ENCODE results near the gene MYO18B.

MYO18B gene

DNA sequence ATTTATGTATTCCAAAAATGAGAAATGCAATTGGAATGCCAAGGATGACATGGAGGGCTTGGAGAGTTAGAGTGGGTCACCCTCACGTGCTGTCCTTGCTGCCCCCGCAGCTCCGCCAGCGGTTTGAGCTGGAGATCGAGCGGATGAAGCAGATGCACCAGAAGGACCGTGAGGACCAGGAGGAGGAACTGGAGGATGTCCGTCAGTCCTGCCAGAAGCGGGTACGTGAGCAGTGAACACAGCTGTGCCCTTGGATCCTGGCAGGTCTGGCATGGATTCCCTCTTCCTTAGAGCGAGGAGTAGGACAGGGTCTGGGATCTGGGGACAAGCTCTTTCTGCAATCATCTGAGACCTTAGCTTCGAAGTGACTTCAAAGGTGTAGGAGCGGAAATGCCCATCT, 166.2 kb downstream of the MYO18B start:
- DNase-seq = no peak

DNA sequence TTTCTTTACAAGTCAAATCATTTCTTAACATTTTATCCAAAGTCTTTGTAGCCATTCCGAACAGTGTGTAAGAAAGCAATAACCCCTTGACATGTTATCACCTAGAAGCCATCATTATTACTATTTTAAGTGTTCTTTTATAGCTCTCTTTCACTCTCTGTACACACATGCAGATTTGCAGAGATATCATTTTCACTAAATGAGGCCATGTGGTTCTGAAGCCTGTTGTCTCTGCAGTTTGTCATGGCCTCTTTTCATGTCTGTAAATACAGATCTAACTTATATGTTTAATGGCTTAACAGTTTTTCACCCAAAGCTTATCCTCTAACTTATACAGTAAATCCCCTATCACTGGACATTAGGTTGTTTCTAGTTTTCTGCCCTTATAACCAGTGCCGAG, 166.8 kb downstream of the MYO18B start:
- no peak for DNase-seq

DNA sequence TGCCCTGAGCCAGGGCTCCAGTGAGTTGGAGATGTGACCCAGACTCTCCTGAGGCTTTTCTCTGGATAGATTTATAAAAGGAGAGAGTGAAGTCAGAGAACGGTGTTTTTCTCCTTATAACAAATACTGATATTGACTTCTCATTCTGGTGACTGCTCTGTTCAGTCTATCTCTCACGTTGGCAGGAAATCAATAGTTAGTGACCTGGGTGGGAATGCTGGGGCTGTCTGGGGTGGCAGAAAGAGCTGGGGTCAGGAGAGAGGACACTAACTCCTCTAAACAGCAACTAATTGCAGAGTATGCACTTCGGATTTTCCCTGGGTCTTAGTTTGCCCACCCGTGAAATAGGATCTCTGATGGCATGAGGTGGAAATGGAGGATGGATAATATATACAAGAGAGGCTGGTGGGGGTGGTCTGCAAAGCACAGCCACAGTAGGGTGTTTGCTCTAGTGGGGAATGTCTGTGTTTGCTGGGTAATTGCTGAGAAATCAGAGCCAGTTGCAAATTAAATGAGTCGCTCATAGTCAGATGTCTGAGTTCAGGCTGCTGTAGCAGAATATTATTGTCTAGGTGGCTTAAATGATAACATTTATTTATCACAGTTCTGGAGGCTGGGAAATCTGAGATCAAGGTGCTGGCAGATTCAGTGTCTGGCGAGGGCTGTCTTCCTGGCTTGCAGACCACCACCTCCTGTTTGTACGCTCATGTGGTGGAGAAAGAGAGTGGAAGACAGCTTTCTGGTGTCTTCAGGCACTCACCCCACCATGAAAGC, 167.8 kb downstream of the MYO18B start:
- DNase-seq = no peak

DNA sequence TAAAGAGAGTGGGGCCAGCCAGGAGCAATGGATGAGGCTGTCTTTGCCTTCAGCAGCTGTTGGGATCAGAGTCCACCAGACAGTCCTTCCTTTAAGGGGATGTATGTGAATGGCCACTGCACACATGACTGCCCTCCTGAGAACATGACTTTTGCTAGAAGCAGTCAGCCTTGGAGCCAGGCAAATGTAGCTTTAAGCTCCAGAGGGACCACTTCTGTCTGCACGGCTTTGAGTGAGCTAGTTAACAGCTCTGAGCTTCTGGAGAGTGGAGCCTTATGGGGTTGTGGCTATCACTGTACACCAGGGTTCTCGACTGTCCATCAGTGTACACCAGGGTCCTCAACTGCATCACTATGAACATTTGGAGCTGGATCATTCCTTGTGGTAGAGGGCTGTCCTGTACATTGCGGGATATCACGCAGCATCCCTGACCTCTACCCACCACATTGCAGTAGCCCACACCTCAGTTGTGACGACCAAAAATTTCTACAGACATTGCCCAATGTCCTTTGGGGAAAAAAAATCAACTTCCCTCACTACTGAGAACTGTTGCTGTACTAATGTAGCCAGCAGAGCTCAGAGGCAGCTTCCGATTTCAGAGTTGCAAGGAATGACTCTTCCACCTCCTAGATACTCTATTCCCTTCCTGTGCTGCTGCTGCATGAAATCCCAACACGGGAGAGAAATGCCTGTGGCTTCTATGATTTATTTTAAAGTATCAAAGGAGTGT, 169.4 kb downstream of the MYO18B start:
- DNase-seq = no peak

DNA sequence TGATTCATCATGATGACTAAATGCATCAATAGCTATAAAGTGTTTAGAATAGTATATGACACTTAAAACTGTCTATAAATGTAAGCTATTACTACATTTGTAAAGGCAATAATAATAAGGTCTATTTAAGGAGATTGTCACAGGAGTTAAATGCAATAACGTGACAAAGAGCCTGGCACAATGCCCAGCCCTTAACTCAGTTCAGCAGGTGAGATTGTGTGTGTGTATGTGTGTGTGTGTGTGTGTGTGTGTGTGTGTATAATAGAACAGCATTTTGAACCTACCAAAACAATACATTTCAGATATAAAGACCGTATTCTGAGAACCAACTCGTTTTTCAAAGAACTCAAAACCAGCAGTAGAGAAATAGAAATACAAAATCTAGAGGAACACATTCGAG, 177.5 kb downstream of the MYO18B start:
- DNase-seq = no peak

DNA sequence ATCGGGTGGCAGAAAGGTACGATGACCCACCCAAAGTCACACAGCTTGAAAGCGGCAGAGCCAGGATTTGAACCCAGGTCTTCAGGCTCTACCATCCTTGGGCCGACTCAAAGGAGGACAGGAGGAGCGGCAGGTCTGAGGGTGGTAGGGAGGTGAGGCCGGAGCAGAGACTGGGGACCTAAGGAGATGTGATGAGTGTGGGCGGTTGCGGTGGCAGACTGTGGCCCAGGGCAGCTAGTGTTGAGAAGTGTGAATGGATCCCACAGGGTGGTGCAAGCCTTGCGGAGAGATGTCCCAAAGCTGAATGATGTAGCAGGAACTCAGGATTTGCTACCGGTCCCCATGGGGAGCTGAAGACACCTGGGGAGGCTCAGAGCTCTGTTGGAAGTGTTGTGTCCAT, 180.2 kb downstream of the MYO18B start:
- DNase-seq = no peak

DNA sequence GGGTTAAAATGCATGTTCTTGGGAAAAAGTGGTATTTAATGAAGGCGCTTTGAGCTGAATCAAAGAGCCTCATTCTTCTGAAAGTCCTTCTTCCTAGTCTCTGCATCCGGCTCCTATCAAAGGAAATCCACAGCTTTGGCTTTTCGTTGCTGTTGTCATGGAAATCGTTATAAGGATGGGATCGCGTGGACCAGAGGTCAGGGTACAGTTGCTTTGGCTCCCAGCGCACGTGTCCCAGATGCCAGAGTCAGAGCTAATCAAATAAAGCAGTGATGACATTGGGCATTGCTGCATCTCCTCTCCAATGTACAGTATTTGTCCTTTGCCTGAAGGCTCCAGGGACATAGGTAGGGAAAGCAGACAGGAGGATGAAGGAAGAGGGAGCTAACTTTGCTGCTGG, 181.9 kb downstream of the MYO18B start:
- DNase-seq = no peak

DNA sequence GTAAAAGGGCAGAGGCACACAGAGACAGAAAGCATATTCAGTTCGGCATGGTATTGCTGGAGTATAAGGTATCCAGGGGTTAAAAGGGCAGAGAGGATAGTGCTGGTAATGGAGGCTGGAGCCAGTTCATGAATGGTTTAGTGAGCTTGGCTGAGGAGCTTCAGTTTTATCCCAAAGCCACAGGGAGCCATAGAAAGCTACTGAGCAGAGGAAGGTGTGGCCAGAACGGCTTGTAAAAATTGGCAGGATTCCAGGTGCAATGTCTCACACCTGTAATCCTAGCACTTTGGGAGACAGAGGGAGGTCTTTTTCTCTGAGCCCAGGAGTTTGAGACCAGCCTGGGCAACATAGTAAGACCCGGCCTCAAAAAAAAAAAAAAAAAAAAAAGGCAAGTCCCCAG, 186.1 kb downstream of the MYO18B start:
- no peak for DNase-seq

DNA sequence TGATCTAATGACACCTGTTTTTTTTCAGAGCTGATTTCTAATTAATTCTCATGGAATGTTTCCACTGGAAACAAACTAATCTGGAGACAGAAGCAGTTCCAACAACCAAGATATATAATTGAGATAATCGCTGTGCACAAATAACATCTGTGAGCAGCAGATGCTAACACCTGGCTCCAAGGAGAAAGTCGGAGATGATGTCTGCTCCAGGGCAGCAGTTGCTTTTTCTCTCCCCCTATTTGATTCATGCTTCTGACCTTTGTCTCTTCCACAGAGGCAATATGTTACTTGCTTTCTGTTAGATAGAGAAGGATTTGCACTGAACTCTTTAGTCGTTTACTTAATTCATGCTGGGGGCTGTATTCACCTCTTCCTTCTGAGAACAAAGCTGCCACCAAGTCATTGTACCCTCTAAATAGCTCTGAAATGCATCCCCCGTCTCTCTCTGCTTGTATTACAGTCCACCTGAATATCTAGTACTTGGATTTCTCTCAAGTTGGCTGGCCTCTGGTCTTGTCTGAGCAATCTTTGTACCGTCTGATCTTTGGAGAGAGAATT, 187.4 kb downstream of the MYO18B start:
- no peak for DNase-seq

DNA sequence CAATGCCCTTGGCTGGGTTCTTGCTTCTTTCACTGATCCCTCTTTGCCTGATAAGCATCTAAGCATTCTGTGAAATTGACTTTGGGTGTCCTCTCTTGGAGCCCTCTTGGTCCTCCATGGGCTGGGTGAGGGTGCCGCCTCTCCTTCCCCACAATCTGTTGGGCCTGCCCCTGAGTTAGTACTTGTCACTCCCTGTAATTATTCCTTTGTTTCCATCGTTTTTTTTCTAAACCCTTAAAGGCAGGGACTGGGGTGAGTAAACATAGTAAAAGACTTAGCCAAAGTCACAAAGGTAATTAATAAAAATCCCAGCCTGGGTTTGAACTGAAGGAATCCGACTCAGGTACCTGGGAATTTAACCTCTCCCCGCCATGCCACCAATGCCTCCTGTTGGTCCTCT, 188.1 kb downstream of the MYO18B start:
- no peak for DNase-seq

DNA sequence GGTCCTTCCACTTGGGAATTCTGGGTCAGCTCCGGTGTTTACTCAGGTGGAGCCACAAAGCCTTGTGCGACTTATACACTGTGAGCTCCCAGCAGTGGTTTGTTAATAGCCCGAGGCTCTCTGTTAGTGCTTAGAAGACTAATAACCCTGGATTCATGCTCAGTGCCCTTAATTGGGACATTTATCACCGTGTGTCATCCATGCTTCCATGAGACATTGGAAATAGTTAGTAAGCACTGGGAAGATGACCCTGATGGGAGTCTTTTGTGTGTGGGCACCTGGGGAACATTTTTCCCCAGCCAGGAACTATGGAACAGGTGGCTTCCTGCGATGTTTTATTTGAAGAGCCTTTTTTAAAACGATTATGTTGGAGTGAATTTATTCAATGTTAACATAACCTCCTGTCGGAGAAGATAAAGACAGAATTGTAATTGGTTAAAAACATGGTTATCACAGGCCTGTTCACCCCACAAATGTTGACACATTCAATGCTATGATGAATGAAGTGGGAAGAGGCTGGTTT, 188.9 kb downstream of the MYO18B start:
- DNase-seq = no peak

DNA sequence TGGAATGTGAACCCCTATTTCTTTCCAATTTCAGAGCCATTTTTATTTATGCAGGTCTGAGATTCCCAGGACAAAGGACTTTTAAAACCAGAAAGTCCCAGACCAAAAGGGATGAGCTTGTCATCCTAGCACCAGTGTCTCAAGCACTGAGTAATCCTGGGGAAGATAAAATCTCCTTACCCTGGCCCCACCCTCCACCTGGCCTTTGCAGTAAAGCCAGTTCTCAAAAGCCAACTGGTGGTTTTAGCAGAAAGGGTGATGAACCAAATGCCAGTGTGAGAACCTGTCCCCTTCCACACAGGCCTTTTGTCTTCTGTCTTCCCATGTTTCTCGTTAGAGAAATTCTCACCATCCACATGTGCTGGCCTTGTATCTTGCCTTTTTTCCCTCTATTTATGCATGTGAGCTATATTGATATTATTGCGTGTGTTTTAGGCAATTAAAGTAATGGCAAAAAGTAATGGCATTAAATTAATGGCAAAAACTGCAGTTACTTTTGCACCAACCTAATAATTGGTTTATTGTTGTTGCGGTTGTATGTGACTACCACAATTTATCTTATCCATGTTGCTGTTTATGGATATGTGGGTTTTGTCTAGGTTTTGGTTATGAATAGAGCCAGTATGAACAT, 191.3 kb downstream of the MYO18B start:
- no peak for DNase-seq

DNA sequence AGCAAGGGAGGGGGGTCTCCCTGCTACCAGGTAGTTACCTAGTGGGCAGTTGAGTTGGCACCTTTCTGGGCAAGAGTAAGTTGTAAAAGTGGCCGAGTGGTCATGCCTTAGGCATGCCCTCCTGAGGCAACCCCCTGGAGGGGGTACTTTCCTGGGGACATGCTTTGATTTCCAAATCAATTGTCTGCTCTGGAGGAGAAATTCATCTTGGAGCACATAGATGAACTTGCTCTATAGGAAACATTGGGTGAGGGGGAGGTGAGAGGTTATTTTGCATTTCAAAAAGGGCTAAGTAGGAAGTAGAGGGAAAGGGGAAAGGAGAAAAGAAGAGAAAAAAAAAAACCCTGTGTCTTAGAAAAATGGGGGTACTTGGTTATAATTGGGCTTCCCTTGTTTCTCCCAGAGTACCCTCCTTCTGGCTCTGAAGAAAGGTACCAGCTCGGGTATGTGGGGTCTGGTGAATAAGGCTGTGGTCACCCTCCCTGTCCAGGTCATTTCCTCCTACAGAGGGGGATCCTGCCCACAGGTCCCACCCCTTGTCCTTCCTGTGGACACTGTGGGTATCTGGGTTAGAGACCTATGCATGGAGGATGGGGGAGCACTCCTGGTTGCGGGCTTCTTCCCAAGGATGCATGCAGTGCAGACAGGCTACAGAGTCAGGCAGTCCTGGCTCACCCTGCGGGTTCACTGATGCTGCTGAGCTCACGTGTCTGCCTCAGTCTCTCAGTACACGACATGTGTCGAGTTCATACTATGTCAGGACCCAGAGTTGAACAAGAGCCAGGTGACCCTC, 193.5 kb downstream of the MYO18B start:
- no peak for DNase-seq

DNA sequence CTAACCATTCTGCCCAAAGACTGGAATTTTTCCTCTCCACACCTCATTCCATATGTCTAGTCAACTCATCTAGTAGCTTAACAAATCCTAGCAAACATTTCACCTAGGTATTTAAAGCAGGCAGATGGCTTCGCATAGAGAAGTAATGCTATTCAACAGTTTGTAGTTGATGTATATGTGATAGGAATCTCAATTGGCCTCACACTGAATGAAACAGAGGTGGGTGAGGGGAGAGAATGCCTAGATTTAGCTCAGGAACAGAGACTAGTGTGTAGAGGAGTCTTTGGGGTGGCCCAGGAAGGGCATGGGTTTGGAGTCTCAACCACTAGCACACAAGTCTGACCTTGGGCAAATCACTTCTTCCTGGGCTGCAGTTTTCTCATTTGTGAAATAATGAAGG, 196.2 kb downstream of the MYO18B start:
- DNase-seq = no peak

DNA sequence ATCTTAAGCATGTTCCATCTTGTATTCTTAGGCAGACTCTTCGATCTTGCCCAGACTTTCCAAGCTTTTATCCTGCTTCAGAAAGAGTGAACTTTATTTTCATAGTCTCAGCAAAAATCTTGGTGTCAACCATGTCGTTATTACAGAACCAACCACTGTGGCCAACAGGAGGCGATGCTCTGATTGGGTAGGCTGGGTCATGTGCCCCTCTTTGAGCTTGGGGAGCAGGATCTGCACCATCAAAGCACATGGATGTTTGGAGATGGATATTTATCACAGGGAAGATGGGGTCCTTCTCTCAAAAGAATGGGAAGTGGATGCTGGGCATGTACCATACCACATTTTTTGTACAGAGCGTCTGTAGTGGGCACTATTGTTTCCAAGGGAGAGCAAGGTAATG, 197.4 kb downstream of the MYO18B start:
- DNase-seq = no peak

DNA sequence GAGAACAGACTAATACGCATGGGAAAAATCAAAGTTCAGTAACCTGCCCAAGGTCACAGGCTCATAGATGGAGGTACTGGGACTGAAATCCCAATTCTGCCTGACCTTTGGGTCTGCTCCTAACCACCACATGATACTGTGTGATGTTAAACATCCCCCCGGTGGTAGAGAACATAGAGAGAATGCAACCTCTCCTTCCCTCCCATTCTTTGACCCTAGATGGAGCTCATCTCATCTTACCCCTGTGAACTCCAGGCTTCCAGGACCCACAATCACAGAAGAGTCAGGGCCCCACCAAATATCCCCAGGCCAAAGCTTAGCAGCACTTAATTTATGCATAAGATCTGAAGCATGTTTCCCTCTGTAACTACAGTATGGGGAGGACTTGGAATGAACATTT, 198.5 kb downstream of the MYO18B start:
- DNase-seq = no peak

DNA sequence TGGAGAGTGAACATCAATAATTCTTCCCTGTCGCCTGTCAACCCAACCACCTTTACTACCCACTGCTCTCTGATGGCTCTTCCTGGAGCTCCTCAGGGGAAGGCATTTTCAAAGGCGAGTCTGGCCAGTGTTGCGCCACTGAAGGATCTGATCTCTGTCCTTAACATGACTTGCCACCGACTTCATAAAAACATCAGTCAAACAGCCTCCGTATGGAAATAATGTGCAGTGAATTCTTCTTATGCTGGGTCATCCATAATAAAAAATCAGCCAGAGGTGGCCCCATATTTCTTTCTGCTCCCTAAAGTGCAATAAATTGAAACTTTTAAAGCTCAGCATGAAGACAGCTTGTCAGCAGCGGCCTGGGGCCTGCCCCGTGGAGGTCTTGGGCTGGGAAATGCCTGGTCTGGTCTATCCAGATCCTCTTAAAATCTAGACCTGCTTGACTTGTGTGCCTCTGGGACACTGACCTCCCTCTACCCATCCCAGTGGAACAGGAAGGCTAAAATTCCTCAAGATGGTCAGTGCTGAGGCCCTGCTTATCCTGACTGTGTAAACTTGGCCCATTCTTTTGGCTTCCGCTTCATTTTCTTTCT, 199.5 kb downstream of the MYO18B start:
- no peak for DNase-seq

DNA sequence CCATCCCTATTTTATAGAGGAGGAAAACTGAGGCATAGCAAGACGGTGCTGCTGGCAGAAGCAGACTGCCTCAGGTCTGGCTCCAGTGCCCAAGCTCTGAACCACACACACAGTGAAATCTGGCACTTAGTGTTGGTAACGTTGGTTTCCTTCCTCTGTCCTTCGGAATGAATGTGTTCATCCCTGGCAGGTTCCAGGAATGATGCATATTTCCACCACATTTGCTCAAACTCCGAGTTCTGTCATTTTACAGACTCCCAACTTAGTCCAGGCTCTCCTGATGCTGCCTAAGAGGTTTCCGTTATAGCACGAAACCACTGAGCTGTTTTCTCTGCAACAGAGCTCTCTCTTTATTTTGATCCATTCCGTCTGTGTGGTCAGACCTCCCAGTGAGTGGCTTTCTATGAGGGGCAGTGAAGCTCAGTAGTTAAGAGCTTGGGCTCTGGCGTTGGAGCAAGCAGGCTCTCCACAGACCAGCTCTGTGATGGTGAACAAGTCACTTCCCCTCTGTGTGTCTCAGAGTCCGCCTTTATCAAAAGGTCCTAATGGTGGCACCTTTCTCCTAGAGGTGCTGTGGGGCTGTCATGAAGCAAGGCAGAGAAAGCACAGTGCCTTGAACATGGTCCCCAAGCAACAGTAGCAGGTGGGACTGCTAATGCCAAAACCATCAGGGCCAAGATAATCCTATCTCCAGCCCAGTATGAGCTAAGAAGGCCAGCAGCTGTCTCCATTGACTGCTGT, 200.3 kb downstream of the MYO18B start:
- DNase-seq = no peak

DNA sequence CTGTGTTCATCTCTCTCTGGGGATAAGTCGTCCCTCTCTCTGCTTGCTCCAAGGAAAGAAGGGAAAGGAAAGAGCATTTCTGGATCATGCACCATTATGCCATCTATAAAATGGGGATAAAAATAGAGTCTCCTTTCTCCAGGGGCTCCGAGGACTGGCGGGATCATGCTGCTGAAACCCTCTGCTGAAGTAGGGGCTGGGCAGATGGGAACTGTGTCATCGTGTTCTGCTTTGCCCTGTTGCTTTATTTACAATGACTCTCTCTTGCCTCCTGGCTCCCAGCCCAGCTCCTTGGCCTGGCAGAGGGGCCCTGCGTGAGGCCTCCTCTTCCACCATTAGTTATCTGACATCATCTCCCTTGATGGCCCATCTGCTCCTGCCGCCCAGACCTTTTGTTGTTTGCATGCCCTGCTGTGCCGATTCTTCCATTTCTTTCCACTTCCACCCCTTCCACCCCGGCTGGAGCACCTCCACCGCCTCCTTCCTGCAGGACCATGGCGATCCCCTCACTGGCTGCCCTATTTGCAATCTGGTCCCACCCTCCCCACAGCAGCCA, 200.9 kb downstream of the MYO18B start:
- no peak for DNase-seq

DNA sequence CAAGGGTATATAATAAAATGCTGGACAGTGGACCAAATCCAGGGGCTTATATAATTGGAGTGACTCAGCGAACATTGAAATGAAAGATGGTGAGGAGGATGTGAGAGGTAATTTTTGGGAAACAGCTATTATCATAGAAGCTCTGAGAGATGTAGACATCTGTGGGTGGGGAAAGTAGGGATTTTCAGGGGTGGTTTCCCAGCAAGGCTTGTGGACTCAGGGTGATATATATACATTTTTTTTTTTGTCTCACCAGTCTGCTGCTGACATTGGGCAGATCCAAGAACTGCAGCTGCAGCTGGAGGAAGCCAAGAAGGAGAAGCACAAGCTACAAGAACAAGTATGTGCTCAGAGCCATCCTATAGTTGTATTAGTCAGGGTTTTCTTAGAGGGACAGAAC, 208.1 kb downstream of the MYO18B start:
- no peak for DNase-seq

DNA sequence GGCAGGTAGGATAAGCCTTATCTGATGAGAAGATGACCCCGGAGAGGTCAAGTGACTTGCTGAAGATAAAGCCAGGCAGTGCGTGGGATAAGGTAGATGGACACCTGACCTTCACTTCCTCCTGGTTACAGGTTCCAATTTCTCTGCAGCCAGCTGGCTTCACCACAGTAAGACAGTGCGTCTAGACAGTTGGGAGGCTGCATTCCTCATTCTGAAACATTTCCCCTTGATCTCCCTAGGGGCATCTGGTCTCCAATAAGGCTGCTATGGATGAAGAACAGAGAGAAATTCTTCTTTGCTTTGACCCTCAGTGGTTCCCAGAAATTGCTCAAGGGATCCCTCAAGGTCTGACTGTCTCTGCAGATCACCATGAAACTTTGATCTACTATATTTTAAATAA, 211.3 kb downstream of the MYO18B start:
- no peak for DNase-seq

Data from HCEC 1CT (cell line).